ENCODE results near the gene ADAMTS12.

ADAMTS12 gene

GRCh38 chr5:33501260-33501659, 390.5 kb downstream of the ADAMTS12 start:
- Histone ChIP-seq H3K27ac (ENCODE audit: low read depth, low read length) (no peak overlapping the region), H3K27me3 (ENCODE audit: control insufficient read depth, insufficient read depth, low read length) (no peaks in the 10 kb centered on the region), H3K9me3 (ENCODE audit: control insufficient read depth, insufficient read depth, low read length) (no peaks in the 10 kb centered on the region), H3K4me1 (ENCODE audit: control insufficient read depth, insufficient read depth, low read length) (no peaks in the 10 kb centered on the region), H3K9ac (ENCODE audit: low read depth, low read length) (no peak overlapping the region), H3K36me3 (ENCODE audit: control insufficient read depth, insufficient read depth, low read length) (no peaks in the 10 kb centered on the region), H3K4me3 (ENCODE audit: low read depth, low read length) (no peak overlapping the region)

- H3K9ac ChIP-seq (ENCODE audit: low read depth, low read length) = no peak overlapping the region
- H3K9me3 ChIP-seq (ENCODE audit: control insufficient read depth, insufficient read depth, low read length) = no peaks in the 10 kb centered on the region
- H3K36me3 ChIP-seq (ENCODE audit: control insufficient read depth, insufficient read depth, low read length) = no peaks in the 10 kb centered on the region
- H3K27ac ChIP-seq (ENCODE audit: low read depth, low read length) = no peak overlapping the region
- H3K4me1 ChIP-seq (ENCODE audit: control insufficient read depth, insufficient read depth, low read length) = 0 out of 2 replicates have a peak, but pooled peaks cover 7% of the 10 kb centered on the region
- H3K27me3 ChIP-seq (ENCODE audit: control insufficient read depth, insufficient read depth, low read length) = no peaks in the 10 kb centered on the region
- no peak overlapping the region for H3K4me3 ChIP-seq (ENCODE audit: low read depth, low read length)
Measured at GRCh38 chr5:33494466-33494865, 397.3 kb downstream of the ADAMTS12 start.

GRCh38 chr5:33491941-33492340, 399.8 kb downstream of the ADAMTS12 start:
- Histone ChIP-seq H3K4me1 (ENCODE audit: control insufficient read depth, insufficient read depth, low read length) (0 out of 2 replicates have a peak, but pooled peaks cover 7% of the 10 kb centered on the region), H3K9ac (ENCODE audit: low read depth, low read length) (no peak overlapping the region), H3K27me3 (ENCODE audit: control insufficient read depth, insufficient read depth, low read length) (no peaks in the 10 kb centered on the region), H3K27ac (ENCODE audit: low read depth, low read length) (no peak overlapping the region), H3K36me3 (ENCODE audit: control insufficient read depth, insufficient read depth, low read length) (no peaks in the 10 kb centered on the region), H3K9me3 (ENCODE audit: control insufficient read depth, insufficient read depth, low read length) (0 out of 2 replicates have a peak, but pooled peaks cover 4% of the 10 kb centered on the region), H3K4me3 (ENCODE audit: low read depth, low read length) (no peak overlapping the region)

GRCh38 chr5:33490071-33490665, 401.6 kb downstream of the ADAMTS12 start:
- Histone ChIP-seq H3K27ac (ENCODE audit: low read depth, low read length) (no peak overlapping the region), H3K9ac (ENCODE audit: low read depth, low read length) (no peak overlapping the region), H3K27me3 (ENCODE audit: control insufficient read depth, insufficient read depth, low read length) (no peaks in the 10 kb centered on the region), H3K4me3 (ENCODE audit: low read depth, low read length) (no peak overlapping the region), H3K9me3 (ENCODE audit: control insufficient read depth, insufficient read depth, low read length) (0 out of 2 replicates have a peak, but pooled peaks cover 4% of the 10 kb centered on the region), H3K36me3 (ENCODE audit: control insufficient read depth, insufficient read depth, low read length) (no peaks in the 10 kb centered on the region), H3K4me1 (ENCODE audit: control insufficient read depth, insufficient read depth, low read length) (0 out of 2 replicates have a peak, but pooled peaks cover 7% of the 10 kb centered on the region)

- 0 out of 2 replicates have a peak, but pooled peaks cover 7% of the 10 kb centered on the region for H3K4me1 ChIP-seq (ENCODE audit: control insufficient read depth, insufficient read depth, low read length)
- H3K36me3 ChIP-seq (ENCODE audit: control insufficient read depth, insufficient read depth, low read length) = no peaks in the 10 kb centered on the region
- H3K9me3 ChIP-seq (ENCODE audit: control insufficient read depth, insufficient read depth, low read length) = 0 out of 2 replicates have a peak, but pooled peaks cover 4% of the 10 kb centered on the region
- H3K9ac ChIP-seq (ENCODE audit: low read depth, low read length) = no peak overlapping the region
- no peak overlapping the region for H3K4me3 ChIP-seq (ENCODE audit: low read depth, low read length)
- no peak overlapping the region for H3K27ac ChIP-seq (ENCODE audit: low read depth, low read length)
- H3K27me3 ChIP-seq (ENCODE audit: control insufficient read depth, insufficient read depth, low read length) = no peaks in the 10 kb centered on the region
Measured at GRCh38 chr5:33489481-33490067, 402.2 kb downstream of the ADAMTS12 start.

- no peak overlapping the region for H3K4me3 ChIP-seq (ENCODE audit: low read depth, low read length)
- 0 out of 2 replicates have a peak, but pooled peaks cover 7% of the 10 kb centered on the region for H3K4me1 ChIP-seq (ENCODE audit: control insufficient read depth, insufficient read depth, low read length)
- H3K9ac ChIP-seq (ENCODE audit: low read depth, low read length) = no peak overlapping the region
- H3K27ac ChIP-seq (ENCODE audit: low read depth, low read length) = no peak overlapping the region
- no peaks in the 10 kb centered on the region for H3K36me3 ChIP-seq (ENCODE audit: control insufficient read depth, insufficient read depth, low read length)
- H3K27me3 ChIP-seq (ENCODE audit: control insufficient read depth, insufficient read depth, low read length) = no peaks in the 10 kb centered on the region
- 0 out of 2 replicates have a peak, but pooled peaks cover 4% of the 10 kb centered on the region for H3K9me3 ChIP-seq (ENCODE audit: control insufficient read depth, insufficient read depth, low read length)
Measured at GRCh38 chr5:33488558-33489355, 403.0 kb downstream of the ADAMTS12 start.

GRCh38 chr5:33487236-33487635, 404.6 kb downstream of the ADAMTS12 start:
- H3K4me1 ChIP-seq (ENCODE audit: control insufficient read depth, insufficient read depth, low read length) = peaks cover 16% of the 10 kb centered on the region
- H3K27ac ChIP-seq (ENCODE audit: low read depth, low read length) = no peak overlapping the region
- no peaks in the 10 kb centered on the region for H3K27me3 ChIP-seq (ENCODE audit: control insufficient read depth, insufficient read depth, low read length)
- 0 out of 2 replicates have a peak, but pooled peaks cover 4% of the 10 kb centered on the region for H3K9me3 ChIP-seq (ENCODE audit: control insufficient read depth, insufficient read depth, low read length)
- 0 out of 2 replicates have a peak, but pooled peaks cover 4% of the 10 kb centered on the region for H3K36me3 ChIP-seq (ENCODE audit: control insufficient read depth, insufficient read depth, low read length)
- no peak overlapping the region for H3K9ac ChIP-seq (ENCODE audit: low read depth, low read length)
- no peak overlapping the region for H3K4me3 ChIP-seq (ENCODE audit: low read depth, low read length)

GRCh38 chr5:33482335-33482734, 409.5 kb downstream of the ADAMTS12 start:
- Histone ChIP-seq H3K36me3 (ENCODE audit: control insufficient read depth, insufficient read depth, low read length) (peaks cover 24% of the 10 kb centered on the region), H3K27ac (ENCODE audit: low read depth, low read length) (peak overlapping the region; percentile 45), H3K27me3 (ENCODE audit: control insufficient read depth, insufficient read depth, low read length) (no peaks in the 10 kb centered on the region), H3K9ac (ENCODE audit: low read depth, low read length) (peak overlapping the region; percentile 4; the same call in 1 of the 2 replicates), H3K4me1 (ENCODE audit: control insufficient read depth, insufficient read depth, low read length) (peaks cover 11% of the 10 kb centered on the region), H3K4me3 (ENCODE audit: low read depth, low read length) (no peak overlapping the region), H3K9me3 (ENCODE audit: control insufficient read depth, insufficient read depth, low read length) (no peaks in the 10 kb centered on the region)

- Histone ChIP-seq H3K9ac (ENCODE audit: low read depth, low read length) (no peak overlapping the region), H3K36me3 (ENCODE audit: control insufficient read depth, insufficient read depth, low read length) (peaks cover 39% of the 10 kb centered on the region), H3K9me3 (ENCODE audit: control insufficient read depth, insufficient read depth, low read length) (no peaks in the 10 kb centered on the region), H3K27ac (ENCODE audit: low read depth, low read length) (no peak overlapping the region), H3K27me3 (ENCODE audit: control insufficient read depth, insufficient read depth, low read length) (no peaks in the 10 kb centered on the region), H3K4me1 (ENCODE audit: control insufficient read depth, insufficient read depth, low read length) (peaks cover 11% of the 10 kb centered on the region), H3K4me3 (ENCODE audit: low read depth, low read length) (no peak overlapping the region)
Measured at GRCh38 chr5:33480876-33481275, 410.9 kb downstream of the ADAMTS12 start.

- peaks cover 54% of the 10 kb centered on the region for H3K36me3 ChIP-seq (ENCODE audit: control insufficient read depth, insufficient read depth, low read length)
- H3K4me1 ChIP-seq (ENCODE audit: control insufficient read depth, insufficient read depth, low read length) = peaks cover 11% of the 10 kb centered on the region
- H3K4me3 ChIP-seq (ENCODE audit: low read depth, low read length) = no peak overlapping the region
- no peaks in the 10 kb centered on the region for H3K9me3 ChIP-seq (ENCODE audit: control insufficient read depth, insufficient read depth, low read length)
- no peaks in the 10 kb centered on the region for H3K27me3 ChIP-seq (ENCODE audit: control insufficient read depth, insufficient read depth, low read length)
- H3K9ac ChIP-seq (ENCODE audit: low read depth, low read length) = no peak overlapping the region
- no peak overlapping the region for H3K27ac ChIP-seq (ENCODE audit: low read depth, low read length)
Measured at GRCh38 chr5:33479311-33479710, 412.5 kb downstream of the ADAMTS12 start.

- Histone ChIP-seq H3K9me3 (ENCODE audit: control insufficient read depth, insufficient read depth, low read length) (no peaks in the 10 kb centered on the region), H3K27ac (ENCODE audit: low read depth, low read length) (no peak overlapping the region), H3K36me3 (ENCODE audit: control insufficient read depth, insufficient read depth, low read length) (peaks cover 64% of the 10 kb centered on the region), H3K4me3 (ENCODE audit: low read depth, low read length) (no peak overlapping the region), H3K9ac (ENCODE audit: low read depth, low read length) (no peak overlapping the region), H3K27me3 (ENCODE audit: control insufficient read depth, insufficient read depth, low read length) (no peaks in the 10 kb centered on the region), H3K4me1 (ENCODE audit: control insufficient read depth, insufficient read depth, low read length) (peaks cover 18% of the 10 kb centered on the region)
Measured at GRCh38 chr5:33477816-33478215, 414.0 kb downstream of the ADAMTS12 start.
